HG03565 (cell line): ENCODE measurements around the gene HNRNPA0.

Source experiments
- ATAC-seq: cut with Tn5 transposase; IDR thresholded peaks from one replicate; pipeline ENCODE4 v1.9.1; 2021; ENCODE audit warnings: mild to moderate bottlenecking, moderate library complexity; ENCODE audit not compliant: unreplicated experiment

Gene HNRNPA0

DNA sequence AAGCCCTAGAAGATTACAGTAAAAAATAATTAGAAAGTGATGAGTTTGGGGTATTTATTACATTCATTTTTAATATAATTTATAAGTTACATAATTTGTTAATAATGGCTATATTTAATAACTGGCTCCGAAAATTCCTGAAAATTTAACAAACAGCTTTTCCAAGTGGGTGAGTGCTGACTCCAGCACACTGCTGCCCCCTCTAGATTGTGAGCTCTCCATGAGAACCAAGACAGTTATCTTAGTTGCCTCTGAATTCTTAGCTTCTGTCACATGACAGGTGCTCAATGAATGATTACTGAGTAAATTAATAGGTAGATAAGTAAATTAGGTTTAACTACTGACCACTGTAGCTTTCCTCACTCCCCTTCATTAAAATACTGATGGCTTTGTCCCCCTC is 26.1 kb downstream of the HNRNPA0 start:
- ATAC-seq, result no peak

DNA sequence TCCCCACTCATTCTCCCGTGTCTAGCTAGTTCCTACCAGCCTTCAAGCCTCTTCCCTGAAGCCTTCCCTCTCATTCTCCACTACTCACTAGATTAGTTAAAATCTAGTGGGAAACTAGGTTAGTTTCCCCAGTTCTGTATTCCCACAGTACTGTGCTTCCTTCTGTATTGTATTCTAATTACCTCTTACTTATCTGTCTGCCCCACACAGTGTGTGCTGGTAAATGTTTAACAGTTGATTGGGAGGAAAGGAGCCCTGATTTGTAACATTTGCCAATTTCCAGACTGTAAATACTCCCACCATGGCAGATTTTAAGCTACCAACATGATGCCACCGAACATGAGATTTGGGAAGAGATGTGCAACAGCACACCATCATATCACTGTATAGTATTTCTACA is 26.5 kb downstream of the HNRNPA0 start:
- ATAC-seq, result no peak

DNA sequence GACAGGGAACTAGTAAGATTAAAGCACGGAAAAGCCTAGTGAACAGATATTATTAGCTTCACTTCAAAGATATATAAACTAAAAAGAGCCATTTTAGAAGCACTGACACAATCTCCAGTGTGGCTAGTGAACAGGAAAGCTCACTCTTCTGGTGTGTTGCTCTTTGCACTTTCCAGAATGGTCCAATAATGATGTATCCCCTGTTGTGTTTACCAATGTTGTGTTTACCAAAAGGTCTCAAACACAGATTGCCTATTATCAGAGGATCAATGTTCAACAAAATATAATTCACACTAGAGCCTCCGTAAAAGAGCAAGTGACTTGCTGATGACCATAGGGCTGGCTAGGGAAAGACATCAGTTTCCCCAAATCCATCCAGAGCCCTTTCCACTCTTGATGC is 29.9 kb downstream of the HNRNPA0 start:
- ATAC-seq, result no peak

DNA sequence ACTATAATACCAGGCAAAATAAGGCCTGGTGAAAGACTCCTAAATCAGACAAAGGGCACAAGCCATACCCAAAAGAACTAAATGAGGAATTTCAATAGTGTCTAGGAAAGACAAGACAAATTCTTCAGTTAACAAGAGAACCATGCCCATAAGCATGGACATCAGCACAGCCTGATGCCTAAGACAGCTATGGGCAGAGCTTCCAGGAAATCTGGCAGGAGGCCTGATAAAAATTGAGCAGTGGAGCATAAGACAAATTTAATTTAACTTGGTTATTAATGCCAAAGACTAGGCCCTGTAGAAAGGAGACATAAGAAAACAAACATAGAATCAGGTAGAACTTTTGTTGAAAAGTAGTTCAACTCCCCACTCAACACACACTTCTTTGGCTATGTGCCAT is 35.6 kb downstream of the HNRNPA0 start:
- no peak for ATAC-seq

DNA sequence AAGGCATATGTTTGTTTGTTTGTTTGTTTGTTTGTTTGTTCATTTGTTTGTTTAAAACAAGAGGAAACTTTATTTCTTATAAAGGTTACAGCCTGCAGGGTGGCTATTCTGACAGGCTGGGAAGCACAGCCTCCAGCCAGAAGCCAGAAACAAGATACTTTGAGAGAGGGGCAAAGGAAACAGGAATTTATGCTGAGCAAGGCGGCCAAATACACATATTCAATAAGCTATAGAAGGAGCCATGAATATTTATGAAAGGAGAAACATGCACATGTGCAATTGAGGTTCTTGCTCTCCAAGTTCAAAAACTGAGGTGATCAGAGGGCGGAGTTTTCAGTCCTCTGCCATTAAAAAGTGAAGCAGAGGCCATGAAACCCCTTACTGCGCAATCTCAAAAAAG is 37.8 kb downstream of the HNRNPA0 start:
- ATAC-seq, result no peak

DNA sequence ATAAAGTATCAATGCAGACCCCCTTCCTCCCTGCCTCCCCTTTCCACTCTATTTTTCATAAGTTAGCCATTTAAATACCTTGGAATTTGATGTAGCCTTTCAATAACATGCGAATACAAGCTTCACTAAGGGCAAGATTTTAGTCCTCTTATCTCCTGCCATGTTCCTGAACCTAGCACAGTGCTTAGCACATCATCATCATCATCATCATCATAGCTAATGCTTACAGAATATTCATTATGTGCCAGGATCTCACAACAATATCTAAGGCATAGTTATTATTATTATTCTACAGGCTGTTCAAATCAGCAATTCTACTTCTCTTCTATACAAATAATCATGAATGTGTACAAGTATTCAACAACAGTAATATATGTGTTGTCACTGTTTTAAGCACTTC is 38.7 kb downstream of the HNRNPA0 start:
- no peak for ATAC-seq

DNA sequence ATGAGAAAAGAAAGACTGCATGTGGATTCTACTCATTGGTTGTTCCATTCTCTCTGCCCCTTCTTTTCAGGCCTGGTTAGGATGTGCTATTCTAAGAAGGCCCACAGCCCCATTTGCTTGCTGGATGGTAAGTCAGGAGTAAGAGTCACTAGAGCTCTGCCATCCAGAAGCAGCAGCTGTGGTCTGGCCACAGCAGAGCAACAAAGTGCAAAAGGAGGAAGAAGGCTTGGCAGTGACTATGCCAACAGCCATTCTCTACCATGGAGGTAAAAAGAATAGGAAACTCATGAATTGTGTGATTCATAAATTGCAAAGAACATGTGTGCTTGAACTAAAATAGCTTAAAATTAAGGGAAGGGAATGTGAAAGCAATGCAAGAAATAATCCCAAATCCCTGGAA is 39.2 kb downstream of the HNRNPA0 start:
- no peak for ATAC-seq

DNA sequence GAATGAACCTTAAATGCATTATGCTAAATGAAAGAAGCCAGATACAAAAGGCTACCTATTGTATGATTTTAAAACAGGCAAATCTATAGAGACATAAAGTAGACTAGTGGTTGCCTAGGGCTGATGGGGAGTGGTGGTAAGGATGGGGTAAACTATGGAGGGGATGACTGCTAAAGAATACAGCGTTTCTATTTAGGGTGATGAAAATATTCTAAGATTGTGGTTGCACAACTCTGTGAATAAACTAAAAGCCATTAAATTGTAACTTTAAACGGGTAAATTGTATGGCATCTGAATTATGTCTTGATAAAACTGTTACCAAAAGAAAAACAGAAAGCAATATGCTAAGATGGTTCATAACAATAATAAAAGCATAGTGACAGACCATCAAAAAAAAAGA is 39.7 kb downstream of the HNRNPA0 start:
- ATAC-seq, result no peak

DNA sequence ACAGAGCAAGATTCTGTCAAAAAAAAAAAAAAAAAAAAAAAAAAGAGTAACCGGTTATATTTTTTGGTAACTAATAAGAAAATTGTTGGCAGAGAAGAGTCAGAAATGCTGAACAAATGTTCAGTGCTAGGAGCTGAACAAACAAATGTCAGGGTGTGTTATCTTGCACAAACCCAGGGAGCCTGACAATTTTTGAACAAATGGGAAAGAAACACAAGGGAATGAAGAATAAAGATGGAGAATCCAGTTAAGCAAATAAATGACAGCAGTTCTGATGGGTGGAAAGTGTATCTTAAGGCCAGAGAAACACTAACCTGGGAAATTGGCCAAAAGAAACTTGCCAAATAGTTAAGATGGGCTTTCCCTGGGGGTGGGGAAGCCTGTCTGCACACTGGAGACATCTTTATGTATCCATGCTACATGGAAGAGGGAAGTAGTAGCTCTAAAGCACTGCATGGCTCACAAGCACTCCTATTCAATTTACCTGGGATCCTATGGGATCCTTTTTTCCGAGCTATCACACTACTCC is 42.0 kb downstream of the HNRNPA0 start:
- no peak for ATAC-seq

DNA sequence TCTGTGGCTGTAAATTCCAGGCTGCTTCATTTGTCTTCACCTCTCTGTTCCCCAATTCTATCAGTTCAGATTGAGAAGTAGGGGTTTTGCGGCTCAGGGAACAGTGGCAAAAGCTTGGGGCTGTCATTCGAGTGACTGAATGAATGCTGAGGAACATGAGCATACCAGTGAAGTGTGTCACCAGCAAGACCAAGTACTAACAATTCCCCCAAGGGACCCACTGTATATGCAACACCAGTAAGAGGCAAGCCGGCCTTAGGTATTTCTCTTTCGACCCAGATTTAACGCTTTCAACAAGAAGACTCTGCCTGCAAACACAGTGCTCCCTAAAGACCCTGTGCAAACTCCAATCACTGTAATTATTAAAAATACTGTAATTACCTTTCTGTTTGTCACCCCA is 44.1 kb downstream of the HNRNPA0 start:
- no peak for ATAC-seq

DNA sequence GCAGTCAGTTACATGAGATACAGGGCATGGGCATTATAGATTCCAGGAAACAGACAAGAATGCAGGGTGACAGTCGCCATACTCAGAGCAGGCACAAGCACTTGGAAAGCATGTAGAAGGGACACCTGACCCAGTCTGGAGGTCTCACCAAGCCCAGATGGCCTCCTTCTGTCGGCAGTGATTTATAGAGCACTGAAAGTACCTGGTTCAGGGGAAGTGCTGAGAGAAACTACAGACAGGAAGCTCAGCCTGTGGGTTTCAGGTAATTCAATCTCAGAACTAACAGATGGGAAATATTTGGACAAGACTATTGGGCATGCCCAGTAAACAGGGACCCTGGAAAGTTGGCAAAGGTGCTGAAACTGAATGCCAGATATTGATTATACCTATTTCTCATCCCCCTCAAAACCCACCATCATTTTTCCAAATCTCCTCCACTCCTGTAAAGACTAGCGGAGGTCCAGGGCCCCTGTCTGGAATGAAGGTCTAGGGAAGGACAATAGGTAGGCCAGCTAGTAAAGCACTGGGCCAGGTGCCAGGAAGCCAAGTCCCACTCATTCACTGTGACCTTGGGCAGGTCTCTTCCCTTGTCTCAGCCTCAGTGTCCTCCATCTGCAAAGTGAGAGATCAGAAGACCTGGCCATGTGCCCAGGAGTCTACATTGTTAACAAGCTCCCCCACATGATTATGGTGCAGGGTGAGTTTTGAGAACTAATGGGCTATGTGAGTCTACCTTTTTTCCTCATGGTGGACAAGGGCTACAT is 45.2 kb downstream of the HNRNPA0 start:
- ATAC-seq, result no peak

DNA sequence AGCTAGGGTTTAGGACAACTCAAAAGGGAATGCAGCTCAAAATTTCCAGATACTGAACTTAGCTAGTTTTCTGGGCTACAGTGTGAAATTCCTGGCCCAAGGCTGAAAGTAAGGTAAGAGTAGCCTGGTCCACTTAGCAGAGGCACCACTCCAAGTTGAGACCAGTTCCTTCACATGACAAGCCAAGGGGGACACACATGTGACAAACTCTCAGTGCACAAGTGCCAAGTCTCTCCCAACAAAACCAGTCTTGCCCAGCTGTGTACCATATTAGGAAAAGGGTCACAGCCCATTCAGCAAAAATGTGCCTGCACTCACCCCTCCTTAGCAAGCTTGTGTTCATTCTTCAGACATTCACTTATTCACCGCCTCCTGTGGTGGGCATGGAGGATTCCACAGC is 46.1 kb downstream of the HNRNPA0 start:
- no peak for ATAC-seq

DNA sequence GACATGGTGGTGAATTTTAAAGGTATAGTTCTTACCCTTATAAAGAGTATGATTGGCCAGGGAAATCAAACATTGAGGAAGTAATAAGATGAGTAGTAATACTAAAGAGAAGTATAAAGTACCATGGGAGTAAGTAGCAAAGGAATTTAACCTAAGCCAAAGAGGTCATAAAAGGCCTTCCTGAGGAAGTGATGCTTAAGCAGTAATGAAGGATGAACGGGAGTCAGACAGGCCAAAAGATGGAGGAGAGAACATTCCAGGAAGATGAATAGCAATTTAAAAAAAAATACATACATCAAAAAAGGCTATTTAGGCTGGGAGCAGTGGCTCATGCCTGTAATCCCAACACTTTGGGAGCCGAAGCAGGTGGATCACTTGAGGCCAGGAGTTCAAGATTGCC is 47.3 kb downstream of the HNRNPA0 start:
- ATAC-seq, result no peak

DNA sequence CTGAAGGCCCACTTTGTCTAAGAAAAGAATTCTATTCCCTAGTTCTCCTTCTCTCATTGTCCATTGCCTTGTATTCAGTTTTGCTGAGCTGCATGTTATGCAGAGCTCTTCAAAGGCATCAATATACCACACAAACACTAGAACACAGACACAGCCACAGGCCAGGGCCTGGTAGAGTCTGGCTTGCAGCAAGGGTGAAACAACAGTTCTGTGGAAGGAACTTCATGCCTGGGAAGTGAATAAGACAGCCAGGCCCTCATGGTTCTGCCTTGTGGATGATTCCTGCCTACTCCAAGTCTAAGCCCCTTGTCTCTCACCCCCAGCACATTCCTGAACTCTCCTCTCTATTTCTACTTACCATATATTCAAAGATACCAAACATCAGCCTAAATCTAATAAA is 49.1 kb downstream of the HNRNPA0 start:
- no peak for ATAC-seq

DNA sequence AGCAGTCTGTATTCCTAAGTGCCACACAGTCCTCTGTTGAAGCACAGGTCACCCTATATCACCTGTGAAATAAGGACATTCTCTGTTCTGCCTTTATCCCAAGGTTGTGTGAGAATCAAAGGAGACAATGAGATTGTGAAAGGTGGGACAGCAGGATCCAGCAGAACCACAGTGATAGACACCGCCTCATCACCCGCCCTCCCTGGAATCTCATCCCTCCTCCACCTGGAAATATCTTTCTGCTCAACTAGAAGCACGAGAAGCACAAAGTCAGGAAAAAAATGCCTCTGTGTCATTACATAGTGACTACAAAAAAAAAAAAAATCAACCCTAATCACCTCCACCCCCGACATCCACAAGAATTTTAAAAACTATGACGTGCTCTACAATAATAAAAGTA is 50.6 kb downstream of the HNRNPA0 start:
- no peak for ATAC-seq

DNA sequence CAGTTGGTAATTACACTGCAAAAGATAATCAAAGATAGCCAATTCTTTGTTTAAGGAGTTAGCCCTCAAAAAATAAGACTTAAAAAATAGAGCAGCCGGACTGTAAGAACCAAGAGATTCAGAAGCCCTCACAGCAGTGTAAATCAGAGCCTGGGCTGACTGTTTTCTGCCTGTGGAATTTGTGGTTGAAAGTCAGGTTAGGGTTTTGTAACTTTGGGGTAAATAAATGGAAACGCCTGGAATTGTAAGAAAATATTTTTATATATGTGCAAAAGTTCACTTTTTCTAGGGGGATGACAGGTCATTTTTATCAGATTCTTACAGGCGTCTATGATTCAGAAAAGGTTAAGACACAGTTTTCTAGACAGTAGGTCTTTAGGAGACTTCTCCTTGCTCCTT is 53.9 kb downstream of the HNRNPA0 start:
- ATAC-seq, result no peak

DNA sequence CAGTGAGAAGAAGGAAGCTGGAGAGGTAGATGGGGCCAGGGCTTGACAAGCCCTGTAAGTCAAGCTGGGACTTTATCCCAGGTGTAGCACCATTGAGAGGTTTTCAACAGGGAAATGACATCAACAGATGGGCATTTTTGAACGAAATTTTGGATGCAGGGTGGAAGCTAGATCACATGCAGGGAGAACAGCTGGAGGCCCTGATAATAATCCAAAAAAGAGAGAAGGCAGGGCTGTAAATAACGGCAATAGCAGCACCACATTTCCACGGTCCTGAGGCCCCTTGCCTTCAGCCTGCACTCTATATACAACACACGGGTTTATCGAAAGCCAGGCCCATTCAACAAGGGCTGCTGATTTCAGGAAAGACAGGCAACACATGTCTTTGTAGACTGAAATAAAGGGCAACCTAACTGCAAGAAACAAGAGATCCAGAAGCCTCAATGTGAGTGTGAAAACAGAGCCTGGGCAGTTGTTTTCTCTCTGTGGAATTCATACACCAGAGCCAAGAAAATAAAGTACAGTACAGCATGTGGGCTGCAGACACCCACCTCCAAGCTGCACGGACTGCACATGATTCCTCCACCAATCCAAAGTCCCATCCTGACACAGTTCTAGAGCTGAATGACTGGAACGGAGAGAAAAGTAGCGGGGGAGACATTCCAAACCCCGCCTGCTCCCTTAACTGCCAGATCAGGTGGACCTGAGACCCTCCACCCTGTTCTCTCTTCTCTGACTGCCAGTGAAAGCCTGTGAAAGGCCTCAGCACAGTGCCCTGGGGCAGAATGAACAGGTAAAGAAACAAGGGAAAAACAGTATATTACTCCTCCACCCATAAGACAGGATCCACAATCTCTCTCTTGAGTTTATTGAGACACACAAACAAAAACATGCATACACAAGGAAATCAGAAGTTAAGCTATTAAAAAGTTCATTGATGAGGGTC is 54.6 kb downstream of the HNRNPA0 start:
- no peak for ATAC-seq

DNA sequence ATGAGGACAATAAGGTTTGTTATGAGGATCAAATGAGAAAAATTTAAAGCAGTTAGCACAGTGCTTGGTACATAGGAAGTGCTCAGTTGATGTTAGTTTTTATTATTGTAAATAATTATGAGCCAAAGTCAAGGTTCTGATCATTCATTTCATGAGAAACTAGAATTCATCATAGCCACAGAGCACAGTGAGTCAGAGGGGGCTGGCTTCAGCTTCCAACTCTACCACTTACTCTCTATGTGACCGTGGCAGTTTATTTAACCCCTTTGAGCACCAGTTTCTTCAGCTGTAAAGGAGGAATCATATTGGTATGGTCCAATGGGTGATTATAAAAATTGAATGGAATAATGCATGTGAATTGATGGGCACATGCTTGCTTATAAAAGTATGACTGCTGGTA is 57.7 kb downstream of the HNRNPA0 start:
- no peak for ATAC-seq

DNA sequence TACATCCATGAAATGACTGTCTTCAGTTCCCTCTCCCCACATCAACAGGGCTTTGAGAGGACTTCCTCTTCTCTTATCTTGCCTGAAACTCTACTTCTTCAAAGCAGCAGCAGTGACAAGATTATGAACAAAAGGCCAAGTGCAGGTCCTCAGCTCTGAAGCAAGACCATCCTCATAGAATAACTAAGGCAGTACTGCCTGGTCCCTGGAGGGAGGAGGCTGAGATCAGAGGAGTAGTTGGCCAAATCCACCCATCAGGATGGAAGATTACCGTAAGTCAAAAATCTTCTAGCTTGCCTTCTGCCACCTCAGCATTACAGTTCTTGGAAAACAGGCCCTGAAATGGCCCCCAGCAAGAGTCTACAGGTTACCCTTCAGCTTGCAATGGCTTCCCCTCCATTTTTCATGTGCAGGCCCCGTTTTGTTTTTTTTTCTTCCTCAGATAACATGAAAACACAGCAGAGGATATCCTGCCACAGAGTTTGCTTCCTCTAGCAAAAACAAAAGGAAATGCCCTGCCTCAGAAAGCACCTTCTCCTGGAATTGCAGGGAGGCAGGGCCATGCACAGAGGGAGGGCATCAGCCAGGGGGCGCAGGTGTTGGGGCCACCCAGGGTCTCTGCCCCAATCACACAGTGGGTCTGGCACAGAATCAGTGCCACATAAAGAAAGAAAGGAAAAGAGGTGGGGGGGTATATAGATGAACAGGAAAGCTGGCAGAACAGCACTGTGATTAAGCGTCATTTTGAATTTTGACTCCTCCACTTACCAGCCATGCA is 58.3 kb downstream of the HNRNPA0 start:
- ATAC-seq, result no peak
